A549 treated with Mapracorat at 1 μM for 4 hours (cell line): Measurements from ENCODE around the gene DNAJC1. TPM values are rescaled to one million over a fixed set of nuclear protein-coding genes. Genes with fewer than 3 reads are reported as not detected.

Experiments used
- total RNA-seq: library from RNA; stranded (reverse); fragments of 200-300 nt; extraction: Qiagen RNA extraction; gene quantifications from 5 replicates; pipeline ENCODE4 v1.2.3, GENCODE V29; 2022

Gene DNAJC1, protein sequence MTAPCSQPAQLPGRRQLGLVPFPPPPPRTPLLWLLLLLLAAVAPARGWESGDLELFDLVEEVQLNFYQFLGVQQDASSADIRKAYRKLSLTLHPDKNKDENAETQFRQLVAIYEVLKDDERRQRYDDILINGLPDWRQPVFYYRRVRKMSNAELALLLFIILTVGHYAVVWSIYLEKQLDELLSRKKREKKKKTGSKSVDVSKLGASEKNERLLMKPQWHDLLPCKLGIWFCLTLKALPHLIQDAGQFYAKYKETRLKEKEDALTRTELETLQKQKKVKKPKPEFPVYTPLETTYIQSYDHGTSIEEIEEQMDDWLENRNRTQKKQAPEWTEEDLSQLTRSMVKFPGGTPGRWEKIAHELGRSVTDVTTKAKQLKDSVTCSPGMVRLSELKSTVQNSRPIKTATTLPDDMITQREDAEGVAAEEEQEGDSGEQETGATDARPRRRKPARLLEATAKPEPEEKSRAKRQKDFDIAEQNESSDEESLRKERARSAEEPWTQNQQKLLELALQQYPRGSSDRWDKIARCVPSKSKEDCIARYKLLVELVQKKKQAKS
- total RNA-seq, result 25.9 to 30.5 TPM (median 29.3 TPM) in 5 replicates

GRCh38 chr10:22003177-22003963 lies at the start of gene DNAJC1:
DNAJC1 (minus strand) TSS chr10:22003730; CDS start chr10:22003434, 296 bp downstream.

Other genes with a start within 250 kb of the DNAJC1 start
- gene EBLN1, start 214.3 kb upstream of the DNAJC1 start, total RNA-seq, result 0.14 to 0.23 TPM (median 0.16 TPM) in 4 of 5 replicates, not detected in the other